ENCODE measurements around the gene OVOL1. TPM values are rescaled to one million over a fixed set of nuclear protein-coding genes. Genes with fewer than 3 reads are reported as not detected.

OVOL1 gene
- polyA plus RNA-seq = not detected in 2 replicates

GRCh38 chr11:65786786-65787636 is at the start of gene OVOL1:
TSS of gene OVOL1 (plus strand) at chr11:65787063. CDS start at chr11:65787374, 311 bp downstream.

DNA sequence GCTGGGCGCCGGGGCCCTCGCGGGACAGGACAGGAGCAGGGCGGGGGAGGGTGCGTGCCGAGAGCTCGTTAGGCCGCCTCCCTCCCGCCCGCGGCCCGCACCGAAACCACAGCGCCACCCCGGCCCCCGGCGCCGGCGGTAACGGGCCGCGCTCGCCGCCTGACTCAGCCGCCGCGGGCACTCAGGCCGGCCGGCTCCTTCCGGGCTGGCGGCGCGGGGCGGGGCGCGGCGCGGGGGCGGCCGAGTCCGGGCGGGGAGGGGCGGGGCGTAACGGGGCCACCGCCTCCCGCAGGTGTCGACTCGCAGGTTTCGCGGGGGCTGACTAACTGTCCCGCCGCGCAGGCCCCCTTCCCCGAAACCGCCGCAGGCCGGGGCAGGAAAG is 6.1 kb upstream of the OVOL1 start, which contains the start of gene AP5B1:
Gene AP5B1 (minus strand): TSS at position 207 of the 382 bp plus-strand sequence. CDS start 385 bp downstream, outside the sequence.

DNA sequence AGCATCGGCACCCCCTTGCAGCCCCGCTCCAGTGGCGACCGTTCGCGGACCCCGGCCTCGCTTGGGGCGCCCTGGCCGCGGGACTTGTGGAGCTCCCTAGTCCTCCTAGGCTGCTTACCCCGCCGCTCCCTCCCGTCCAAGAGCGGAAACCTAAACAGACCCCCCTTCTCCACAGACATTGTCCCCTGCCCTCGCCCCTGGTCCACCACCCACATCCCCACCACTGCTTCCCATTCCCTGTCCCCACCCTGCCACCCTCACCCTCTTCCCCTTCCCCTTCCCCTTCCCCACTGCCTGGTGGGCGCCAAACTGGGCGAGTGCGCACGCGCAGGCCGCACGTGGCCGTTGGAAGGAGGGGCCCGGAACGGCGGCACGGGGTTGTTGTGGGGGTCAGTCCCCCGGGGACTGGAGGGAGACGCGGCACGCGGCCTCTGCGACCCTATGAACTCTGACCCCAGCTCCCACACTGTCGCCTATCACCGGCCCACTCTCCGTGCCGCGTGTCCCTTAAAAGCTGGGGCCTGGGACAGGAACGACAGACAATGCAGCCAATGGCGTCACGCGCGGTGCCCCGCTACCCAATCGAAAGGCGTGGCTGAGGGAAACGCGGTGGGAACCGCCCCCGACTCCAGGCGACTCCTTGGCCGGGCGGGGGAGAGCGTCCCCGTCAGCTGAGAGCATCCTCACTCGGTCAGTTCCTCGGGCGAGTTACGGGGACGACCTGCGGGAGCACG is 46.6 kb downstream of the OVOL1 start, which contains the start of gene SNX32:
Gene SNX32 (plus strand): TSS at position 667 of the 734 bp plus-strand sequence. CDS start 103 bp downstream, outside the sequence.

Other genes starting within 250 kb of the OVOL1 start
- gene LTBP3, start 228.7 kb upstream of the OVOL1 start, polyA plus RNA-seq = 0.57 and 1.3 TPM in 2 replicates
- gene ZNRD2, start 216.6 kb upstream of the OVOL1 start, polyA plus RNA-seq = 9.2 and 18.7 TPM in 2 replicates
- gene FAM89B, start 214.5 kb upstream of the OVOL1 start, polyA plus RNA-seq = 3.2 and 10.1 TPM in 2 replicates
- not detected in 2 replicates for gene EHBP1L1, start 211.0 kb upstream of the OVOL1 start, polyA plus RNA-seq
- gene KCNK7, start 191.3 kb upstream of the OVOL1 start, polyA plus RNA-seq = not detected in 2 replicates
- 0.78 and 1.7 TPM in 2 replicates for gene MAP3K11, start 172.8 kb upstream of the OVOL1 start, polyA plus RNA-seq
- gene PCNX3, start 171.3 kb upstream of the OVOL1 start, polyA plus RNA-seq = 0.74 and 1.5 TPM in 2 replicates
- gene SIPA1, start 149.0 kb upstream of the OVOL1 start, polyA plus RNA-seq = not detected in 2 replicates
- gene RELA, start 124.1 kb upstream of the OVOL1 start, polyA plus RNA-seq = 2.3 and 3.0 TPM in 2 replicates
- 2.4 and 7.8 TPM in 2 replicates for gene KAT5, start 74.8 kb upstream of the OVOL1 start, polyA plus RNA-seq
- 6.6 and 13.0 TPM in 2 replicates for gene RNASEH2C, start 66.3 kb upstream of the OVOL1 start, polyA plus RNA-seq
- gene AP5B1, start 6.1 kb upstream of the OVOL1 start, polyA plus RNA-seq = 0.08 and 0.35 TPM in 2 replicates
- 2.2 and 4.6 TPM in 2 replicates for gene SNX32, start 46.9 kb downstream of the OVOL1 start, polyA plus RNA-seq
- 185 and 274 TPM in 2 replicates for gene CFL1, start 71.1 kb downstream of the OVOL1 start, polyA plus RNA-seq
- gene MUS81, start 73.4 kb downstream of the OVOL1 start, polyA plus RNA-seq = 9.5 and 11.2 TPM in 2 replicates
- 0.31 and 1.8 TPM in 2 replicates for gene EFEMP2, start 85.7 kb downstream of the OVOL1 start, polyA plus RNA-seq
- gene CTSW, start 92.8 kb downstream of the OVOL1 start, polyA plus RNA-seq = not detected in 2 replicates
- 37.0 and 67.8 TPM in 2 replicates for gene FIBP, start 101.4 kb downstream of the OVOL1 start, polyA plus RNA-seq
- 2.2 and 2.7 TPM in 2 replicates for gene CCDC85B, start 103.6 kb downstream of the OVOL1 start, polyA plus RNA-seq
- not detected in 2 replicates for gene FOSL1, start 113.3 kb downstream of the OVOL1 start, polyA plus RNA-seq
- 12.4 and 15.2 TPM in 2 replicates for gene C11orf68, start 132.0 kb downstream of the OVOL1 start, polyA plus RNA-seq
- 32.5 and 40.9 TPM in 2 replicates for gene DRAP1, start 132.4 kb downstream of the OVOL1 start, polyA plus RNA-seq
- 0.73 TPM in 1 of 2 replicates, not detected in the other for gene TSGA10IP, start 158.4 kb downstream of the OVOL1 start, polyA plus RNA-seq
- gene SART1, start 174.7 kb downstream of the OVOL1 start, polyA plus RNA-seq = 22.8 and 46.8 TPM in 2 replicates
- gene EIF1AD, start 215.1 kb downstream of the OVOL1 start, polyA plus RNA-seq = 30.9 and 38.3 TPM in 2 replicates
- 356 and 424 TPM in 2 replicates for gene BANF1, start 215.4 kb downstream of the OVOL1 start, polyA plus RNA-seq
- not detected in 2 replicates for gene CST6, start 224.9 kb downstream of the OVOL1 start, polyA plus RNA-seq
- gene CATSPER1, start 239.4 kb downstream of the OVOL1 start, polyA plus RNA-seq = 0.59 TPM in 1 of 2 replicates, not detected in the other